GM12873 (cell line): ENCODE data around the gene RNF212.

Source experiments
- CTCF ChIP-seq: IDR thresholded peaks from 2 replicates; pipeline ENCODE4 v1.5.1; 2012; ENCODE audit warnings: low read depth, mild to moderate bottlenecking, moderate library complexity, low read length, control low read depth; ENCODE audit not compliant: insufficient read depth; ENCODE audit errors: missing control alignments

Gene RNF212

GRCh38 chr4:1113311-1114009 is at the start of gene RNF212:
TSS of gene RNF212 (minus strand) at chr4:1113564. CDS start at chr4:1113464, 100 bp downstream.
- TF ChIP-seq CTCF, result no peak

GRCh38 chr4:1160351-1160750 is 47.0 kb upstream of the RNF212 start:
- no peak for TF ChIP-seq CTCF

- TF ChIP-seq CTCF, result no peak
Observed at GRCh38 chr4:1156069-1156468, 42.7 kb upstream of the RNF212 start.

GRCh38 chr4:1155314-1155713 is 42.0 kb upstream of the RNF212 start:
- TF ChIP-seq CTCF, result no peak

GRCh38 chr4:1154523-1155182 is 41.3 kb upstream of the RNF212 start:
- no peak for TF ChIP-seq CTCF

- no peak for TF ChIP-seq CTCF
Observed at GRCh38 chr4:1154126-1154522, 40.8 kb upstream of the RNF212 start.

GRCh38 chr4:1153567-1154090 is 40.3 kb upstream of the RNF212 start:
- TF ChIP-seq CTCF, result no peak
